CMK (cell line): ENCODE results near the gene TNFRSF14.
"Not testable (repeated sequence)": the region's sequence is repeated elsewhere in the genome, so short reads cannot be mapped to it uniquely, and the experiment has no call there.

ENCODE experiments used
- DNase-seq: peaks from one replicate; pipeline ENCODE4 v3.0.0-alpha.2; 2010; ENCODE audit warnings: low read depth

The TNFRSF14 gene

DNA sequence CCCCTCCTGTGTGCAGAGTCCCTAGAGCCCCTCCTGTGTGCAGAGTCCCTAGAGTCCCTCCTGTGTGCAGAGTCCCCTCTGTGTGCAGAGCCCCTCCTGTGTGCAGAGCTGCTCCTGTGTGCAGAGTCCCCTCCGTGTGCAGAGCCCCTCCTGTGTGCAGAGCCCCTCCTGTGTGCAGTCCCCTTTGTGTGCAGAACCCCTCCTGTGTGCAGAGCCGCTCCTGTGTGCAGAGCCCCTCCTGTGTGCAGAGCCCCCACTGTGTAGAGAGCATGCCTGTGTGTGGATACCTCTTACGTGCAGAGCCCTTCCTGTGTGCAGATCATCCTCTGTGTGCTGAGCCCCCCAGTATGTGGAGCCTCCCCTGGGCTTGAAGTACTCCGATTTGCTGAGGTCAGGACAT lies 17.8 kb upstream of the TNFRSF14 start:
- no peak for DNase-seq

DNA sequence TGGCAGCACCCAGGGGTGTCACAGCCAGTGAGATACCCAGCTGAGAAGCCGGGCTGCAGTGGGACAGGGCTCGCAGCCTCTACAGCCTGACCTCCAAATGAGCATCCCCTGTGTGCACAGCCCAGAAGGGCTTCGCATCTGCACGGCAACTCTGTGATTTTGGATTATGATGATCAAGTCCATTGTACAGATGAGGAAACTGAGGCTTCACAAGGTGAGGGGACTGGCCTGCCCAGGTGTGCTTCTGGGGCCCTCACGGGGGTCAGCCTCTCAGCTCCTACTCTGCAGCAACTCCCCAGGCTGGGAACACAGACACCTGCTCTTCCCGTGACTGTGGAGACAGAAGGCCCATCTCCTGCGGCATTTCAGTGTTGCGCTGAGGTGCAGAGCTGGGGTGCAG lies 17.3 kb upstream of the TNFRSF14 start:
- DNase-seq, result no peak

DNA sequence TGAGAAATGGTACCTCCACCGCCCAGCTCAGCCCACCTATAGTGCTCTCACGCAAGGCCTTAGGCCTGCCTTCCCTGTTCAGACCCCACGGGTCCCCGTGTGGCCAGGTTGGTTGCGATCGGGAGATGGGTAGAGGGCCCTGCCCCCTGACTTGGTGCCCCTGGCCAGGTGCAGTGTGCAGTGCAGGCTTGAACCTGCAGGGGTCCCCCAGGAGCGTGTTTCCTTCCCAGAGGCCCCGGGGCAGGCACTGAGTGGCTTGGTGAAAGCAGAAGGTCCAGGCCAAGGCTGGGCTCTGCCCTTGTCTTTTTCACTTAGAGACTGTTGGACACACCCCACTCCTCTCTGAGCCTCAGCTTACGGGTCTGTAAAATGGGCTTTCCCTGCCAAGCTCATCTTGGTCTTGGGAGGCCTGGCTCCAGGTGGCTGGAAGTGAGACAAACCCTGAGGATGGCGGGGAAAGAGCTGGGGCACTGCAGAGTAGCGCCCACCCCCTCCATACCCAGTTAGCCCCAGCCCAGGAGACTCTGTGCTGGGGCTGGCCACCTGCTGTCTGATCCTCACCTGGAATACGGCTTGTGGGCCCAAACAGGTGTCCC lies 16.8 kb upstream of the TNFRSF14 start:
- DNase-seq, result no peak

DNA sequence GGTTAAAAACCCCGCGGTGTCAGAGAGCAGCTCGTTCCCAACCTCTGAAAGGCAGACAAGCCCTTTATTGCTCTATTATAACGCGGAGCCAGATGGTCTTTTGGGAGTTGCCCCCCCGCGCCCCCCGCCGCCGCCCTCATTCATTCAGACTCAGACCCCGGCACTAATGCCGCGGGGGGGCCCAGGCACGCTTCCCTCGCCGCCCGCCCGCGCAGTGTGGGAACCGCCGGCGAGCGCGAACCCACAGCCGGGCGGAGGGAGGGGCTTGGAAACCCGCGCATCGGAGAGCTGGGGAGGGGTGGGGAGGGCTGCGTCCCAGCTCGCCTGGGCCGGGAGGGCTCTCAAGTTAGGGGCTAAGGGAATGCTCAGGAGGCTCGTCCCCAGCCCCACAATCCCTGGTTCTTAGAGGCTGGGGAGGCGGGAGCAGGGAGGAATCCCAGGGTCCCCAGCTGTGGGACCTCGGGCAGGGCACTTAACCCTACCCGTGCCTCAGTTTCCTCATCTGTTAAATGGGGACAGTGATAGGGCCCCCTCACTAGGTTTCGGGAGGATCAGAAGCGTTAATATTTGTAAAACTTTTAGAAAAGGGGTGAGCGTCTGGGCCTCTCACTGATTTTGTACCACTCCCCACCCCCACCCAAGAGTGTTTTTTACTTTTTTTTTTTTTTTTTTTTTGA lies 15.2 kb upstream of the TNFRSF14 start:
- DNase-seq, result no peak

GRCh38 chr1:2541619-2542245 lies 14.4 kb upstream of the TNFRSF14 start:
- no peak for DNase-seq

- no peak for DNase-seq
Observed at GRCh38 chr1:2542246-2542915, 13.8 kb upstream of the TNFRSF14 start.

DNA sequence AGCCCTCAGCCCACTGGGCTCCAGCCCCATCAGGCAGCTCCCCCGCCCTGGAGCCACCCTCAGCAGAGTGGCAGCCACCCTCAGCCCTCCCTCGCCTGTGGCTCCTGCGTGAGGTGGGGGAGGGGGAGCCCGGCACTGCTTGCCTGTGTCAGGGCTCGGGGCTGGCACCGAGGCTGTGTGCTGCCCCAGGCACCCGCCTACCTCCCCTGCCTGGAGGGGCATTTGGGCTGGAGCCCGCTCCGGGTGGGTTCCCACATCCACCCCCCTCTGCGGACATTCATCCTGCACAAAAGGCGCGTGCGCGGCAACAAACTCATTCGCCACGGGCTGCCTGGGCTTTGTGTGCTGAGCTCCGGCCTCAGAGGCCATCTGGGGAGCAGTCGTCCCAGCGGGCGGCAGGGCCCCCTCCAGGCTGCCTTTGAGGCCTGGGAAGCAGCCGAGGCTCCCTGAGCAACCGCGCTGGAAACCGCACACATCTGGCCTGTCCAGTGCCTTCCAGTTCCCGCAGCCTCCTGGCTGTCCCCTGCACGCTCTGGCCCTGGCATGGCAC lies 12.6 kb upstream of the TNFRSF14 start:
- no peak for DNase-seq

- no peak for DNase-seq
Observed at GRCh38 chr1:2544093-2544874, 11.9 kb upstream of the TNFRSF14 start.

- DNase-seq, result no peak
Observed at GRCh38 chr1:2544875-2545640, 11.1 kb upstream of the TNFRSF14 start.

GRCh38 chr1:2545754-2546514 lies 10.2 kb upstream of the TNFRSF14 start:
- DNase-seq, result peak; percentile 98

GRCh38 chr1:2546515-2547209 lies 9.5 kb upstream of the TNFRSF14 start:
- DNase-seq, result peak; percentile 94

DNA sequence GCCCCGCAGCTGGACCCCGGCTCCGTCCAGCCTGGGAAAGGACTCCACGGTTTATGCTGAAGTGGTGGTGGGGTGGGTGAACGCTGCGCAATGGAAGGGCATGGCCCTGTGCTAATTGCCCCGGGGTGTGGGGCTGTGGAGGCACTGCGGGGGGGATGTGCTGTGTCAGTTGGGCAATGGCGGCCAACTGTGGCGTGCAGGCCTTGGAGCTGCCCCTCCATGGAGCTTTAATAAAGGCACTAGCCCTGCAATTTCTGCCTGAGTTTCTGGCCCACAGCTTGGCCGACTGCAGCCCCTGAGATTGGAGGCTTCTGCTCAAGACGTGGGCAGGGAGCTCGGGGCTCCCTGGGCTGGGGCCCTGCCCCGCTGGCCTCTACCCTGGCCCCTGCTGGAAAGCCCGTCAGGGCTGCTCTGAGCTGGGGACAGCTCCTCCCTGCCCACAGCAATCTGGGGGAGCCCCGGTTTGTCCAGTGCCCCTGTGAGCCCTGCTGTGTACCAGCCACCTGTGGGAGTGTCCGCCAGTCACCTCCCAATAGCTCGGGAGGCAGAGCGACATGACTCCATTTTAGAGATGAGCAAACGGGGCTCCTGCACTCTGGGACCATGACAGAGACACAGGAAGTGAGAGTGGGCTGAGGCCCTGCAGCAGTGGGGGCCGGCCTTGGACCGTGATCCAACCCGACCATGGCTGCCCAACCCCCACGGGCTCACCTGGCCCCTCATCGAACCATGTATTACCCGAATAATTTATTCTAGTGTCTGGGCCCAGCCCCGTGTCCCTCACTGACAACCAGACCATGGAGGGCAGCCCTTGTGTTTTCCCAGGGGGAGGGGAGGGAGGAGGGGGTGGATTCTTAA lies 8.7 kb upstream of the TNFRSF14 start:
- no peak for DNase-seq

DNA sequence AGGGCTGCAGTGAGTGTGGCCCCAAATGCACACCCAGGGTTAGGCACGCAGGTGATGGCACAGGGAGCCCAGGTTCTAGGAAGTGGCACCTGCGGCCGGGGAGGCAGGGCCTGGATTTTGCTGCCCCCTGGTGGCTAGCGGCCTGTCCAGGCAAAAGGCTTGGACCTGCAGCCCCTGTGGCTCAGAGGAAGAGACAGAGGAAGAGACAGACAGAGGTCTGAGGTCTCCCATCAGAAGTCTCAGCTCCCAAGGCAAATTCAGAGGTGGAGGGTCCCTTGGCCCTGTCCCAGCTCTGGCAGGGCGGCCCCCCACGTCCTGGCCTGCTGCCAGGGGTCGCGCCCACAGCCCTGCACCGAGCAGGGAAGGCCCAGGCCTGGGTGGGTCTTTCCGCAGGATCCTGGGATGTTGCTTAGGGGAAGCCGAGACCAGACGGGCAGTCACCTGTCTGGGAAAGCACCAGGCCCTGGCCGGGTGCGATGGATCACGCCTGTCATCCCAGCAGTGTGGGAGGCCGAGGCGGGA lies 8.0 kb upstream of the TNFRSF14 start:
- DNase-seq, result no peak

DNA sequence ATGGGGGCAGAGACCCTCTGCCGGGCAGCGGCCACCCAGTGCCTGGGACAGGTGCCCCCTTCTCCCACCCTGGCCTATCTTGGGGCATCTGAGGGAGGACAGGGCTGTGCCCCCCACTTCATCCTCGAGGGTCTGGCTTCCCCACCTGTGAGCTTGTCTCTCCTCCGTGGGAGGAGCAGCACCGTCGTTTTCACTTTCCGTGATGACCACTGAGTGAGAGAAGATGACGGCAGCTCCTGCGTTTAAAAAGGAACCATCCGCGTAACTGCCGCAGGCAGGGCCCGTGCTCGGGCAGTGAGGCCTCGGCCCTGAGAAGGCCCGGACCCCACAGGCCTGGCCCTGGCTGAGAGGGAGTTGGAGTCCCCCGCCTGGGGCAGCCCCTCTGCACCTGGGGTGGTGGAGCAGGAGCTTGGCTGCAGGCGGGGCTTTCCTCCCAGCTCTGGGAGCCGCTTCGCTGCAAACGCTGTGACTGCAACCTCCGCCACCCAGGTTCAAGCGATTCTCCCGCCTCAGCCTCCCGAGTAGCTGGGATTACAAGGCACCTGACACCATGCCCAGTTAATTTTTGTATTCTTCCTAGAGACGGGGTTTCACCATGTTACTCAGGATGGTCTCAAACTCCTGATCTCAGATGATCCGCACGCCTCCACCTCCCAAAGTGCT lies 6.7 kb upstream of the TNFRSF14 start:
- not testable (repeated sequence) for DNase-seq

GRCh38 chr1:2550309-2550861 lies 5.8 kb upstream of the TNFRSF14 start:
- DNase-seq, result not testable (repeated sequence)

- DNase-seq, result not testable (repeated sequence)
Observed at GRCh38 chr1:2551544-2551943, 4.6 kb upstream of the TNFRSF14 start.

- no peak for DNase-seq
Observed at GRCh38 chr1:2552189-2552588, 4.0 kb upstream of the TNFRSF14 start.

GRCh38 chr1:2553076-2553475 lies 3.1 kb upstream of the TNFRSF14 start:
- not testable (repeated sequence) for DNase-seq
